Stimulated activated CD4-positive, alpha-beta T cell treated with anti-CD3 and anti-CD28 coated beads, Interleukin-15, amount 100 ng/mL, for 24 hours (primary cell): Measurements from ENCODE around the gene FGF9.

Experiments used
- DNase-seq: peaks from one replicate; pipeline ENCODE4 v3.0.0-alpha.2; 2020

FGF9 gene

GRCh38 chr13:21719463-21719862 lies 48.6 kb downstream of the FGF9 start:
- no peak for DNase-seq

- no peak for DNase-seq
Measured at GRCh38 chr13:21723807-21724505, 53.1 kb downstream of the FGF9 start.

- no peak for DNase-seq
Measured at GRCh38 chr13:21730186-21730880, 59.5 kb downstream of the FGF9 start.

- no peak for DNase-seq
Measured at GRCh38 chr13:21733475-21734263, 62.8 kb downstream of the FGF9 start.

GRCh38 chr13:21734961-21735360 lies 64.1 kb downstream of the FGF9 start:
- DNase-seq: no peak

- DNase-seq: no peak
Measured at GRCh38 chr13:21735701-21736401, 65.0 kb downstream of the FGF9 start.

- no peak for DNase-seq
Measured at GRCh38 chr13:21736926-21737325, 66.1 kb downstream of the FGF9 start.

- no peak for DNase-seq
Measured at GRCh38 chr13:21738630-21739029, 67.8 kb downstream of the FGF9 start.

GRCh38 chr13:21739771-21740170 lies 68.9 kb downstream of the FGF9 start:
- DNase-seq: no peak

- DNase-seq: no peak
Measured at GRCh38 chr13:21741396-21741979, 70.6 kb downstream of the FGF9 start.

GRCh38 chr13:21742096-21742495 lies 71.2 kb downstream of the FGF9 start:
- DNase-seq: no peak

GRCh38 chr13:21744149-21744548 lies 73.3 kb downstream of the FGF9 start:
- no peak for DNase-seq

GRCh38 chr13:21745307-21745706 lies 74.4 kb downstream of the FGF9 start:
- no peak for DNase-seq

GRCh38 chr13:21747456-21747855 lies 76.6 kb downstream of the FGF9 start:
- DNase-seq: no peak

- DNase-seq: no peak
Measured at GRCh38 chr13:21748166-21748565, 77.3 kb downstream of the FGF9 start.

GRCh38 chr13:21749410-21749809 lies 78.5 kb downstream of the FGF9 start:
- no peak for DNase-seq

GRCh38 chr13:21752501-21752900 lies 81.6 kb downstream of the FGF9 start:
- DNase-seq: no peak

GRCh38 chr13:21753117-21753729 lies 82.3 kb downstream of the FGF9 start:
- DNase-seq: no peak
